ENCODE data around the gene RPH3AL.

RPH3AL gene

GRCh38 chr17:300881-301280, 51.7 kb downstream of the RPH3AL start:
- DNase-seq (ENCODE audit: low read depth) = no peak

- DNase-seq (ENCODE audit: low read depth) = no peak
Measured at GRCh38 chr17:299546-299945, 53.1 kb downstream of the RPH3AL start.

- DNase-seq (ENCODE audit: low read depth) = no peak
Measured at GRCh38 chr17:298791-299450, 53.7 kb downstream of the RPH3AL start.

GRCh38 chr17:297758-298157, 54.8 kb downstream of the RPH3AL start:
- no peak for DNase-seq (ENCODE audit: low read depth)

- DNase-seq (ENCODE audit: low read depth) = no peak
Measured at GRCh38 chr17:296906-297690, 55.5 kb downstream of the RPH3AL start.

GRCh38 chr17:296379-296778, 56.2 kb downstream of the RPH3AL start:
- DNase-seq (ENCODE audit: low read depth) = no peak

- DNase-seq (ENCODE audit: low read depth) = no peak
Measured at GRCh38 chr17:292531-293382, 59.9 kb downstream of the RPH3AL start.

GRCh38 chr17:292016-292415, 60.6 kb downstream of the RPH3AL start:
- no peak for DNase-seq (ENCODE audit: low read depth)

GRCh38 chr17:291587-291986, 61.0 kb downstream of the RPH3AL start:
- no peak for DNase-seq (ENCODE audit: low read depth)

- DNase-seq (ENCODE audit: low read depth) = no peak
Measured at GRCh38 chr17:290626-291025, 62.0 kb downstream of the RPH3AL start.

- no peak for DNase-seq (ENCODE audit: low read depth)
Measured at GRCh38 chr17:290121-290521, 62.5 kb downstream of the RPH3AL start.

- no peak for DNase-seq (ENCODE audit: low read depth)
Measured at GRCh38 chr17:289409-289808, 63.2 kb downstream of the RPH3AL start.

GRCh38 chr17:288802-289356, 63.7 kb downstream of the RPH3AL start:
- DNase-seq (ENCODE audit: low read depth) = no peak

GRCh38 chr17:286571-286970, 66.0 kb downstream of the RPH3AL start:
- DNase-seq (ENCODE audit: low read depth) = no peak

GRCh38 chr17:285751-286422, 66.7 kb downstream of the RPH3AL start:
- no peak for DNase-seq (ENCODE audit: low read depth)

GRCh38 chr17:284676-285355, 67.8 kb downstream of the RPH3AL start:
- no peak for DNase-seq (ENCODE audit: low read depth)

GRCh38 chr17:283911-284675, 68.5 kb downstream of the RPH3AL start:
- DNase-seq (ENCODE audit: low read depth) = no peak

GRCh38 chr17:282912-283882, 69.4 kb downstream of the RPH3AL start:
- no peak for DNase-seq (ENCODE audit: low read depth)

Measured in stimulated activated CD4-positive, alpha-beta T cell treated with anti-CD3 and anti-CD28 coated beads, Interleukin-2, amount 100 ng/mL, for 4 hours (primary cell).